GM18502 (cell line): Measurements from ENCODE around the gene SBF2.
"Not testable (repeated sequence)": the region's sequence is repeated elsewhere in the genome, so short reads cannot be mapped to it uniquely, and the experiment has no call there.

Source experiments
- ATAC-seq: cut with Tn5 transposase; IDR thresholded peaks from one replicate; pipeline ENCODE4 v1.9.1; 2021; ENCODE audit warnings: mild to moderate bottlenecking; ENCODE audit not compliant: unreplicated experiment, poor library complexity

SBF2 gene

DNA sequence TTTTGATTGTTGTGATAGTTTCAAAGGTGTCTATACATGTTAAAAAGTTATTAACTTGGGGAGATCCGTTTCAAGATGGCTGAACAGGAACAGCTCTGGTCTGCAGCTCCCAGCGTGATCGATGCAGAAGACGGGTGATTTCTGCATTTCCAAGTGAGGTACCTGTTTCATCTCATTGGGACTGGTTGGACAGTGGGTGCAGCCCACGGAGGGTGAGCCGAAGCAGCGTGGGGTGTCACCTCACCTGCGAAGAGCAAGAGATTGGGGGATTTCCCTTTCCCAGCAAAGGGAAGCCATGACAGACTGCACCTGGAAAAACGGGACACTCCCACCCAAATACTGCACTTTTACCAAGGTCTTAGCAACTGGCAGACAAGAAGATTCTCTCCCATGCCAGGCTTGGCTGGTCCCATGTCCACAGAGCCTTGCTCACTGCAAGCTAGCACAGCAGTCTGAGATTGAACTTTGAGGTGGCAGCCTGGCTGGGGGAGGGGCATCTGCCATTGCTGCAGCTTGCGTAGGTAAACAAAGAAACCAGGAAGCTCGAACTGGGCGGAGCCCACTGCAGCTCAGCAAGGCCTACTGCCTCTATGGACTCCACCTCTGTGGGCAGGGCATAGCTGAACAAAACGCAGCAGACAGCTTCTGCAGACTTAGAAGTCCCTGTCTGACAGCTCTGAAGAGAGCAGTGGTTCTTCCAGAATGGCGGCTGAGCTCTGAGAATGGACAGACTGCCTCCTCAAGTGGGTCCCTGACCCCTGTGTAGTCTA, 363.3 kb downstream of the SBF2 start:
- not testable (repeated sequence) for ATAC-seq

DNA sequence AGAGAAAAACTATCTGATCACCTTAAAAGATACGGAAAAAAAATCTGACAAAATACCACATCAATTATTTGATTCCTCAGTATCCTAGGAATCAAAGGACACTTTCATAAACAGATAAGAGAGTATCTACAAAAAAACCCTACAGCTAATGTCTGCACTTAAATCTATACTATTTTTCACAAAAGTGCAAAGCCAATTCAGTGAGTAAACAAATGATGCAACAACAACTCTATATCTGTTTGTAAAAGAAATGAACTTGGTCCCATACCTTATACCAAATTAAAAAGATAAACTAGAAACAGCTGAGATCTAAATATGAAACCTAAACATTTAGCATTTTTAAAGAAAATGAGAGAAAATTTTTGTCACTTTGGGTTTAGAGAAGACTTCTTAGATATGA, 366.3 kb downstream of the SBF2 start:
- ATAC-seq = no peak

DNA sequence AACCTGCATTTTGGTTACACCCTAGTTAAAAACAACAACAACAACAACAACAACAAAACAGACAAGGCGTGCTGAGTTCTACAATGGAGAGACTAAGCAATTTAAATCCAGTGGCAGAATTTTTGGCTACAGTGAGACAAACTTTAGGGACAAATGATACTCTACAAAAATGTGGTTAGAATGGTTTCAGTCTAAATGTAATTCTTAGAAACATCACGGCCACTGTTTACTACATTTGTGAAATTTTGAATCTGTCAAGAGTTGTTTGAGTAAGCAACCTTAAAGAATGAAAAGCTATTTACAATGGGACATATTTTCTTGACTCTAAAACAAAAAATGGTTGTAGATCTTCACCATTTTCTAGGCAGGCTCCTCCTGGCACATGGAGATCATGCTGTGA, 370.7 kb downstream of the SBF2 start:
- ATAC-seq = no peak

DNA sequence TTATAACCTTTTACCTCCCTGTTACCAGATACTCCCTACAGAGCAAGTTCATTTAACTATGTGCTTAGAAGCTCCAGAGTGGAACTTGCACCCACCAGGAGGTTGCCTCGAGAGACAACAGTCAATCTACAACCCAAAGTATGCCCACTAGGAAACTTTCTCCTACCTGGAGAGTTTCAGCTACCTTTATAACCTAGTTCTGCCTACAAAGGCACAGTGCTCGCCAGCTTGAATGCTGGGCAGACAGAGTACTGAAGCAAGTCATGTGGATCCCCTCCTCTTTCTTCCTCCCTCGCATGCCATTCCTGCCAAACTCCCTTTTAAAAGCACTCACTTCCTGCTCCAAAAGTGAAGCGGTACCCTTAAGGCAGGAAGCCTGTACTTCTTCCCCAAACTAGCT, 371.2 kb downstream of the SBF2 start:
- ATAC-seq = no peak

DNA sequence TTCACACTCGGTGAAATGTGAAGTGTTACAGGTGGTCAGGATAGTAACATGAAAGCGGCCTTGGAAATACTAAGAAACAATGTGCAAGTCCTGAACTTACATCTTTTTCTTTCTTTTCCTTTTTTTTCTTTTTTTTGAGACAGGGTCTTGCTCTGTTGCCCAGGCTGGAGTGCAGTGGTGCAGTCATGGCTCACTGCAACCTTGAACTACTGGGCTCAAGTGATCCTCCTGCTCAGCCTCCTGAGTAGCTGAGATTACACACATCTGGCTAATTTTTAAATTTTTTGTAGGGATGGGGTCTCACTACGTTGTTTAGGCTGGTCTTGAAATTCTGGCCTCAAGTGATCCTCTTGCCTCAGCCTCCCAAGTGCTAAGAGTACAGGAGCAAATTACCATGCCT, 377.5 kb downstream of the SBF2 start:
- no peak for ATAC-seq

DNA sequence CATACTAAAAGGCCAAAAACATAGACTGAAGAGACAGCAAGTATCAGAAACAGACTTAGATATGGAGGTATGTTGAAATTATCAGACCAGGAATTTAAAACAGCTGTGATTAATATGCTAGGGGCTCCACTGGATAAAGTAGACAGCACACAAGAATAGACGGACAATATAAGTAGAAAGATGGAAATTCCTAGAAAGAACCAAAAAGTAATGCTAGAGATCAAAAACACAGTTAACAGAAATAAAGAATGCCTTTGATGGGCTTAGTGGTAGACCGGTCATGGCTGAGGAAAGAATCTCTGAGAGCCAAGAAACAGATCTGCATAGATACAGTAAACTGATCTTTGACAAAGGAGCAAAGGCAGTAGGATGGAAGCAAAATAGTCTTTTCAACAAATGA, 380.0 kb downstream of the SBF2 start:
- ATAC-seq = no peak

DNA sequence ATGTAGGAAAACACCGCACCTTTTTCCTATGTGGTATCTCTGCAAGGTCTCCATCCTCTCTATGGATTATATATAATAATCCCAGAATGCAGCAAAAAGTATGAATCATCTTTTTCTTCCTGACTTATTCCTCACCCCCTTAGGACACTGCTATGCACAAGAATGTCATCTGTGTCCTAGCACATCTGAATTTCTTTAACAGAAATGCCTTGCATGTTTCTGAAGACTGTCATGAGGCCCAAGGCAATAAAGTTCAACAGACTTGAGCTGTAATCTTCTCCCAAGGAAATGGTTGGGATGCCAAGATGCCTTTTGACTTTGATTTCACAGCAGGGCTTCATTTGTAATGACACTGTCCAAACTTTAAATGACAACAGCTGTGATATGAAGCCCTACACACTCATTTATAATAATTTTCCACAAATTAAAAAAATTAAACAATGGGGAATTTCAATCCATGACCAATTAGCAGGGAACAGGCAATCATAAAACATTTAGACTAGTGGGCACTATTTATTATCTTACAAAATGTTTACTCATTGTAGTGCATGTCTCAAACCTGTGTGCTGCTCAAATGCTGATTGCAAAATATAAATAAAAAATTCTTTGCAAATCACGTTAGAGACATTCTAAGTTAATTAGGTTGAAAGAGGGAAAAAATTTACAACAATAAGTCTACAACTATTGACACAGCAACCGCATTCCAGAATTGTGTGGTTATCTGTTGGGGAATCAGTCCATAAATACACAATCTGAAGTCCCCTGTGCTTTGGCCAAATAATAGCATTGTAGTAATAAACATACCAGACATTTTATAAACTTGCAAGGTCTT, 387.8 kb downstream of the SBF2 start:
- ATAC-seq = no peak

DNA sequence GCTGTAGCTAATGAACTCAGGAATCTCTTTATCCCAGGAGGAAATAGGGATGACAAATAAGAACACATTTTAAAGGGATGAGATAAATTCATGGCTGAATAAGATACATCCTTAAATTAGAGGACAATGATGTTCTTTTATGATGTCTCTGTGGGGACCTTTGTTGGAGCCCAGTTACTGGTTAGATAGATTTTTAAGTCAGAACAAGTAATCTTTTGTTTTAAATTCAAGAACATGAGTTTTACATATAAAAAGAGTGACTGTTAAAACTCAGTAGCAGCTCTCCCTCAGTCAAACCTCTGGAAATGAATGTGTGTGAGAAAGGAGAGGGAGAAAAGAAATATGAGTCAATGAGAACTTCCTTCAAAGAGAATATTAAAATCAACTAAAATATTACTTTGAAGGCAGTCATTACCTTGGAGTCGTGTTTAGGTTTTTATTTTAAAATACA, 388.5 kb downstream of the SBF2 start:
- no peak for ATAC-seq

DNA sequence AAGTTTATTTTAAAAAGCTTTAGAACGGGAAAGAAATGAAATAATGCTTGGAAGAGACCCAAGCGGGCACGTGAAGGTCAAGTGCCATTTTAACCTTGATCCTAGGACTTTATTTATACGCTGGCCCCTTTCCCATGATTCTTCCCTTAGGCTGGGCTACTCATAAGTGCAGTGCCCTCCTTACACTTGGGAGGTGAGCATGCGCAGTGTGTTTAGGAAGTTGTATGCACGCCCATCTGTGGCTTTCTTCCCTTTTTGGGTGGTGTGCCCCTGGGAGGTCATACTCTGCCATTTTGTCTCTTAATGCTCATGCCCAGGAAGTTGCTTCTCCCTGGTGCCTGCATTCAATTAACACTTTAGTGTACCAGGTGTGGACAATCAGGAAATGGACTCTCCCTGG, 390.4 kb downstream of the SBF2 start:
- no peak for ATAC-seq

DNA sequence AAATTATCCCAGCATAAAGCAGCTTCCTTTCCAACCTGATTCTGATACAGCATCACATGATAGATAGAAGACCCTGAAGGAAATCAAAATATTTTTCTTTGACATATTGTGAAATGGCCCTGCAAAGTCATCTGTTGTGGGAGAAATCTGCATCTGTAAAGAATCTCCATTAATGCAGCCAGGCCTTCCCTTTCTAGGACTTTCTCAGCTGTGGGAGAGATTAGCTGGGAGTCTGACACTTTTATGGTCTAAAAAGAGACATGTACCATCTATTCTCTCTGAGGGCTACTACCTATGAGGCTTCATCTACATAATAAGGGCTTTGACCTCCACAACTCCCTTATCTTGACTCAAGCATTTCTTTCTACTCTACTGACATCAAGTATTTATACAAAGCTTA, 392.1 kb downstream of the SBF2 start:
- no peak for ATAC-seq

DNA sequence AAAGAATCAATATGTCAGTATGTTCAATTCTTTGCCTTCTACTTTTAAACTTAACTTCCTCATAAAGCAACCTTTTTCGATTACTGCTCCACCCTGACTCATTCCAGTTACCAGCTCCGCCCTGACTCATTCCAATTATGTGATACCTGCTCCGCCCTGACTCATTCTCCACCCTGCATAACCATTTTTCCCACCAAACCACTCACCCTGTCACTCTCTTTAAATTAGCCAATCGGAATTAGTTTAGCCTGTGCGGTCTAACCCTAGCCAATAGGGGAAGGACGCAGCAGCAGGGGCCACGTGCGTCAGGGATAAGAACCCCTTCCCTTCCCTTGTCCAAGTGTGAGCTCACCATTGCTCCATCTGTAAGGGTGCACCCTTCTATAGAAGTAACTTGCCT, 393.8 kb downstream of the SBF2 start:
- not testable (repeated sequence) for ATAC-seq

DNA sequence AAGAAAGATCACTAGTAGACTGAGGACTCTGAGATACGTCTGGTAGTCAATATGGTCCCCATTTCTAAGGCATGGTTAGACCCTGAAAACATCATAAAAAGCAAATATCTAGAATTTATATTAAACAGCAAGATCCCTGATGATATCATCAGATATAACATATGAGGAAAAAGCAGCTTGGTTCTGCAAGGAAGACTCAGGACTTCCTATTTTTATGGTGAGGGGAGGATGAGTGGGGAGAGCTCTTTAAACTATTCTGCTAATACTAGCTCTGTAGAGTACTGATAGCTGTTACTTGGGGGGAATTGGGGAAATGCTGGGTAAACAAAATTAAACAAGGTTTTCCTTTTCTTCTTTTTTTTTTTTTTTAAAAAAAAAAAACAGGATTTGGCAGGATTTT, 394.3 kb downstream of the SBF2 start:
- no peak for ATAC-seq

DNA sequence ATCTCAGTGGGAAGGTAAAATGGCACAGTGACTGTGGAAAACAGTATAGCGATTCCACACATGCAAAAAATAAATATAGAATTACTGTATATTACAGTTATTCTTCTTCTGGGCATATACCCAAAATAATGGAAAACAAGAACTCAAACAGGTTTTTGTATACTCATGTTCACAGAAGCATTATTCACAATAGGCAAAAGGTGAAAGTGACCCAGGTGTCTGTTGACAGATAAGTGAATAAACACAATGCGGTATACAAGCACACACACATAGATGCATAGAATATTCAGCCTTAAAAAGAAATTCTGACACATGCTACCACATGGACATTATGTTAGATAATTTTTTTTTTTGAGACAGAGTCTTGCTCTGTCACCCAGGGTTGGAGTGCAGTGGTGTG, 397.1 kb downstream of the SBF2 start:
- no peak for ATAC-seq

DNA sequence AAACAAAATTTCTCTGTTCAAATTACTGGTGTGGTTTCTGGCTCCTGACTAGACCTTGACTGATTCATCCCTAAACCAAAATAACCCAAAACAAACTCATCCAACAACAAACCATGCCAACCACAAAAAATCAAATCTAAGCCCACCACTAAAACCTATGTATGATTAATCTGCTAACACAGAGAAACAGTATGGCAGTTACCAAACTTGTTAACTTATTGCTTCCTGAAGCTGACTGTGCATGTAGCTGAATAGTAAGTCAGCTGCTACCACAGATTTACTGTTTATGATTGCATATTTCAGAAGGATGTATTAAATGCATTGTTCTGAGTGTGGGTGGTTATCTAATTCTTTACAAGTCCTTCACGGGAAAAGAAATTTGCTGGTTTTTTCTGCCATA, 399.0 kb downstream of the SBF2 start:
- ATAC-seq = no peak

DNA sequence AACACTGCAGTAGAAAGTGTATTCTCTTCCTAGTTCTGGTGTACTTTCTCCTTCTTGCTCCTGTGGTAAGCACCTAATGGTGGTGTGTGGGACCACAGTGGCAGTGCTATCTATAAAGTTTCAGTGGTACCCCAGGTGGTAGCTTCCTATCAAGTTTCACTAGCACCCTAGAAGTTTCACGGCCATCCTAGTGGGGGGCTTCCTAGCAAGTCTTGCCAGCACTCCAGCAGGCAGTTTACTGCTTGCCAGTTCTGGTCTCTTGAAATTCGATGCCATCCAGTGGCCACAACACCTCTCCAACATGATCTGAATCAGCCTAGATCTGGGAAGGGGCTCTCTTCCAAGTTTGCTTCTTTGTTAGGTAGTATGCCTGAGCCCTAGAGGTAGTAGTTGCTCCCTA, 400.5 kb downstream of the SBF2 start:
- no peak for ATAC-seq

DNA sequence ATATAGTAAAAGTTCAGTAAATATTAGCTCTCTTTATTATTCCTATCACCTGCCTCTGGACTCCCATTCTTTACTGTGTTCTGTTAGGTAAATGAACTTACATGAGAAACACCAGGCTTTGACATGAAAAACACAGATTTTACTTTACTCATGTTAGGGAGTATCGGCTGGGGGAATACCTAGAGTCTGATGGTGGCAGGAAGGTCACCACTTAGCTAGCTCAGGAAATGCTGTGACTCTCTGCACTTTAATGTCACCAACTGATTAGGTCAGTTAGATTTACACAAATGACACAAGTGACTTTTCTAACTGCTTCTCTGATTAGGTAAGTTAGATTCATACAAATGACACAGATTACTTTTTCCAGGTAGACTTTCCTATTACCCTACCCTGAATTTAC, 405.1 kb downstream of the SBF2 start:
- no peak for ATAC-seq

DNA sequence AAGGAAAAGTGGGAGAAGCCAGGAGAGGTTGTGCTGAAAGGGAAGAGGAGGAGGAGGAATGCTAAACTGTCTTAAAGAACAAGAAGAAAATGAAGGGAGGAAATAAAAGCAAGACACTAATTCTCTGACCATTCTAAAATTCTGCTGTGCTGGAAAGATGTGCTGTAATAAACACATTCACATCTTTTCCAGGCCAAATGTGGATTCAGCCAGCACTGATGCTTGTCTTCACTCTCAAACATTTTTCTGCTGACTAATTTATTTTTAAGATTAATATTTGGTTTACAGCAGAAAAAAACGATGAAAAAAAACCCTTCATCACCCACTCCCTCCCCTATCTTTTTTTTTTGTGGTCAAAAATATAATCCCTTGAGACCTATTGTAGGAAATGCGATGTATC, 406.5 kb downstream of the SBF2 start:
- no peak for ATAC-seq

DNA sequence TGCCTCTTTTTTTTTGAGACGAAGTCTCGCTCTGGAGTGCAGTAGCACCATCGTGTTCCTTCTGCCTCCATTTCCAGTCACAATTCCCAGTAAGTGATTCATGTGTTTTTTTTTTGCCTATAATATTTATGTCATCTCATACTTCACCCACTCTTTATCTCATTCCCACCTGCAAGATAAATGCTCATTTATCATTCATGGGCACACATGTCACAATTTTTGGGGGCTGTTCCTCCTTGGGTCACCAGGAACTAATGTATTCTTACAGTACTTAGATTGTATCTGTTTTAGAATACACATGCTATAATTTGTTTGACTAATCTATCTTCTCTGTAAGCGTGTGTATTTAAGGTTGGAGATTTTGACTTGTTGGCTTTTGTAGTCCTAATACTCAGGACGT, 407.4 kb downstream of the SBF2 start:
- ATAC-seq = no peak

DNA sequence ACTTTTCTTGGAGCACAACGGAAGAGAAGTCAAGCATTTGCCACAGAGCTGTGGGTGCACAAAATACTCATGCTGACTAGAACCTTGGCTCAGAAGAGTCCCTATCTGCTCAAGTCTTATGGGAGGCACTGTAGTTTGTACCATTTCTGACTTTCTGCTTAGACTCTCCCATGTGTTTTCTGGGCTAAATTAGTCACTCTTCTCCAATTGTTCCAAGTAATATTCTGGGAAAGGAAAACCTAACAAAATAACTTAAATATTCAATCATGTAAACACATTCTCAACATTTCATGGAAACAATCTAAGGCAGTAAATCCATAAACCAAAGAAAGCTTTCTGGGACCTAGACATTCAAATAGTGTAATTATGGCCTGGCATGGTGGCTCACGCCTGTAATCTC, 409.4 kb downstream of the SBF2 start:
- ATAC-seq = no peak

DNA sequence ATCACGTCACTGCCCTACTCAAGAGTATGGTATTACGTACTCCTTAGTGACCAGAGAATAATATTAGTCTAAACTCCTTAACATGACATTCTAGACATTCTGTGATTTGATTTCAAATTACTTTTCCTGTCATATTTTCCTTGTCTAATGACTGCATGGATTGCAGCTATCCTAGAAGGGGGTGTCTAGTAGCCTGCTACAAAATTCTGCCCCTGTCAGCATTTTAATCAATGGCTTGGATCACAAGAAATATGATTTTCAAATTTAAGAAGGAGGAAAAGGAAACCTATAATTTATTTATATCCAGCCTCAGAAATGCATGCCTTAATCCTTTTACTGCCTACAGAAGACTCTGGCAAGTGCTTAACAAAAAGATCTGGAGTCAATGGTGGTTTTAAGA, 413.4 kb downstream of the SBF2 start:
- no peak for ATAC-seq

DNA sequence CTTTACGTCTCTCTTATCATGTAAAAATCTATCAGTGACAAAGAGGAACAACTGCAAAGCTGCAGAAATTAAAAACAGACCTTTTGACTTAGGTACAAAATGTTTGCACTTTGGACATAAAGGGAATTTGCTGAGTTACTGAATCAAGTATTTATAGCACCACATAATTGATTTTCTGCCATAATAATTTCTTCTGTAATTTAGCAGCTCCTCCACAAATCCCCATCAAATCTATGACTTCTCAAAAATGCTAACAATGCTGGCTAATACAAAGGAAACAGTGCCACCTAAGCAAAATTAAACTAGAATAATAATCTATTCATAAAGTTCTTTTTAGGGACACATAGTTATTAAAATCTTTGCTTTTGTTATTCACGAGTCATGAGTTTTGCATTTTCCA, 415.1 kb downstream of the SBF2 start:
- no peak for ATAC-seq

DNA sequence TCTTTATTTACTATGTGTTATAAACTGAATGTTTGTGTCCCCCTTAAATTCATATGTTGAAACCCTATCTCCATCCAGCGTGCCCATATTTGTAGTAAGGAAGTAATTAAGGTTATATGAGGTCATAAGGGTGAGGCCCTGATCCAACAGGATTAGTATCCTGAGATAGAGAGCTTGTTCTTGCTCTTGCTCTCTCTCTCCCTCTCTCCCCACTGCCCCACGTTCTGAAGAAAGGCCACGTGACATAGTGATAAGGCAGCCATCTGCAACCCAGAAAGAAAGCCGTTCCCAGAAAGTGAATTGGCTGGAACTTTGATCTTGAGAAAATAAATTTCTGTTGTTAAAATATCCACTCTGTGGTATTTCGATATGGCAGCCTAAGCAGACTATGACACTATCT, 417.7 kb downstream of the SBF2 start:
- ATAC-seq = no peak
